GM19193 (cell line): ENCODE data around the gene SUSD1.

Experiments
- POLR2A ChIP-seq: IDR thresholded peaks from 4 replicates; pipeline ENCODE4 v1.6.1; 2011; ENCODE audit not compliant: insufficient read depth, insufficient read length; ENCODE audit errors: extremely low read depth

Gene SUSD1

GRCh38 chr9:112050544-112051475, 124.3 kb downstream of the SUSD1 start:
- no peak for TF ChIP-seq POLR2A

- no peak for TF ChIP-seq POLR2A
Observed at GRCh38 chr9:112049811-112050516, 125.1 kb downstream of the SUSD1 start.

- TF ChIP-seq POLR2A: no peak
Observed at GRCh38 chr9:112048924-112049691, 126.0 kb downstream of the SUSD1 start.

GRCh38 chr9:112047538-112048066, 127.5 kb downstream of the SUSD1 start:
- TF ChIP-seq POLR2A: no peak

GRCh38 chr9:112046181-112046580, 128.9 kb downstream of the SUSD1 start:
- no peak for TF ChIP-seq POLR2A

- TF ChIP-seq POLR2A: no peak
Observed at GRCh38 chr9:112044881-112045280, 130.2 kb downstream of the SUSD1 start.

- TF ChIP-seq POLR2A: no peak
Observed at GRCh38 chr9:112044186-112044585, 130.9 kb downstream of the SUSD1 start.

- TF ChIP-seq POLR2A: no peak
Observed at GRCh38 chr9:112043423-112043822, 131.7 kb downstream of the SUSD1 start.

- TF ChIP-seq POLR2A: no peak
Observed at GRCh38 chr9:112042769-112043168, 132.3 kb downstream of the SUSD1 start.

GRCh38 chr9:112042244-112042638, 132.9 kb downstream of the SUSD1 start:
- TF ChIP-seq POLR2A: no peak

- no peak for TF ChIP-seq POLR2A
Observed at GRCh38 chr9:112041536-112042243, 133.4 kb downstream of the SUSD1 start.

GRCh38 chr9:112041199-112041535, 133.9 kb downstream of the SUSD1 start:
- no peak for TF ChIP-seq POLR2A

GRCh38 chr9:112038017-112038408, 137.1 kb downstream of the SUSD1 start:
- no peak for TF ChIP-seq POLR2A

GRCh38 chr9:112037281-112038016, 137.6 kb downstream of the SUSD1 start:
- TF ChIP-seq POLR2A: peak; percentile 47

- TF ChIP-seq POLR2A: no peak
Observed at GRCh38 chr9:112035166-112035826, 139.8 kb downstream of the SUSD1 start.
